NCI-H69 (cell line): ENCODE data around the gene PCDHGA6.

Experiments
- DNase-seq: peaks from one replicate; lab custom pipeline; 2025; lab: John Stamatoyannopoulos, UW

The PCDHGA6 gene

DNA sequence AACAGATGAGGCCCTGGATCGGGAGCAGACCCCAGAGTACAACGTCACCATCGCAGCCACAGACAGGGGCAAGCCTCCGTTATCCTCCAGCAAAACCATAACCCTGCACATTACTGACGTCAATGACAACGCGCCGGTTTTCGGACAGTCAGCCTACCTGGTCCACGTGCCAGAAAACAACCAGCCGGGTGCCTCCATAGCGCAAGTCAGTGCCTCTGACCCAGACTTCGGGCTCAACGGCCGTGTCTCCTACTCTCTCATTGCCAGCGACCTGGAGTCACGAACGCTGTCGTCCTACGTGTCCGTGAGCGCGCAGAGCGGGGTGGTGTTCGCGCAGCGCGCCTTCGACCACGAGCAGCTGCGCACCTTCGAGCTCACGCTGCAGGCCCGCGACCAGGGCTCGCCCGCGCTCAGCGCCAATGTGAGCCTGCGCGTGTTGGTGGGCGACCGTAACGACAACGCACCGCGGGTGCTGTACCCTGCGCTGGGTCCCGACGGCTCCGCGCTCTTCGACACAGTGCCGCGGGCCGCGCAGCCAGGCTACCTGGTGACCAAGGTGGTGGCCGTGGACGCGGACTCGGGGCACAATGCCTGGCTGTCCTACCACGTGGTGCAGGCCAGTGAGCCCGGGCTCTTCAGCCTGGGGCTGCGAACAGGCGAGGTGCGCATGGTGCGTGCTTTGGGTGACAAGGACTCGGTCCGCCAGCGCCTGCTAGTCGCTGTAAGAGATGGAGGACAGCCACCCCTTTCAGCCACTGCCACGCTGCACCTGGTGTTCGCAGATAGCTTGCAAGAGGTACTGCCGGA is 45.6 kb downstream of the PCDHGA6 start:
- no peak for DNase-seq

DNA sequence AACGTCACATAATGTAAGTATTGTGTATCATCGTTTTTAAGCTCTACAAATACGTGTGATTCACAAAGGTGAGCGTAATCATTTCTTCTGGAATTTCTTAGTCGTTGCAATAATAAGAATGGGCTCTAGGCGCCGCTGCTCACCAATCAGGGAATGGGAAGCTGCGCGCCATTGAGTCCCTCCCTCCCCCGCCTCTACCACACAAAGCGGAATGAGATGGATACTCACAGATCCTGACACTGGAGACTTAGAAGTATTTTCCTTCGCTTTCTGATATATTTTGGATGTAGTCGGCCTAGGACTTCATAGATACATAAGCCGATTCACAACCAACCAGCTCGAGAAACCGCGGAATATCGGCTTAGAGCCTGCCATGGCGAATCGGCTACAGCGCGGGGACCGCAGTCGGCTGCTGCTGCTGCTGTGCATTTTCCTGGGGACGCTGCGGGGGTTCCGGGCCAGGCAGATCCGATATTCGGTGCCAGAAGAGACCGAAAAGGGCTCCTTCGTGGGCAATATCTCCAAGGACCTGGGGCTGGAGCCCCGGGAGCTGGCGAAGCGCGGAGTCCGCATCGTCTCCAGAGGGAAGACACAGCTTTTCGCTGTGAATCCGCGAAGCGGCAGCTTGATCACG is 47.3 kb downstream of the PCDHGA6 start, which contains the start of gene PCDHGA11:
TSS of gene PCDHGA11 (plus strand) at position 197 of the 634 bp plus-strand sequence. CDS start at position 374, 177 bp downstream.
- peak; percentile 17 for DNase-seq

- DNase-seq: no peak
These were observed 47.8 kb downstream of the PCDHGA6 start for GRCh38 chr5:141421489-141421855.

DNA sequence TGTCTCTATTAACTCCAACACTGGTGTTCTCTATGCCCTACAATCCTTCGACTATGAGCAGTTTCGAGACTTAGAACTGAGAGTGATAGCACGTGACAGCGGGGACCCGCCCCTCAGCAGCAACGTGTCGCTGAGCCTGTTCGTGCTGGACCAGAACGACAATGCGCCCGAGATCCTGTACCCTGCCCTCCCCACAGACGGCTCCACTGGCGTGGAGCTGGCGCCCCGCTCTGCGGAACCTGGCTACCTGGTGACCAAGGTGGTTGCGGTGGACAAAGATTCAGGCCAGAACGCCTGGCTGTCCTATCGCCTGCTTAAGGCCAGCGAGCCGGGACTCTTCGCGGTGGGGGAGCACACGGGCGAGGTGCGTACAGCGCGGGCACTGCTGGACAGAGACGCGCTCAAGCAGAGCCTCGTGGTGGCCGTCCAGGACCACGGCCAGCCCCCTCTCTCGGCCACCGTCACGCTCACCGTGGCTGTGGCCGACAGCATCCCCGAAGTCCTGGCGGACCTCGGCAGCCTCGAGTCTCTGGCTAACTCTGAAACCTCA is 49.1 kb downstream of the PCDHGA6 start:
- no peak for DNase-seq

DNA sequence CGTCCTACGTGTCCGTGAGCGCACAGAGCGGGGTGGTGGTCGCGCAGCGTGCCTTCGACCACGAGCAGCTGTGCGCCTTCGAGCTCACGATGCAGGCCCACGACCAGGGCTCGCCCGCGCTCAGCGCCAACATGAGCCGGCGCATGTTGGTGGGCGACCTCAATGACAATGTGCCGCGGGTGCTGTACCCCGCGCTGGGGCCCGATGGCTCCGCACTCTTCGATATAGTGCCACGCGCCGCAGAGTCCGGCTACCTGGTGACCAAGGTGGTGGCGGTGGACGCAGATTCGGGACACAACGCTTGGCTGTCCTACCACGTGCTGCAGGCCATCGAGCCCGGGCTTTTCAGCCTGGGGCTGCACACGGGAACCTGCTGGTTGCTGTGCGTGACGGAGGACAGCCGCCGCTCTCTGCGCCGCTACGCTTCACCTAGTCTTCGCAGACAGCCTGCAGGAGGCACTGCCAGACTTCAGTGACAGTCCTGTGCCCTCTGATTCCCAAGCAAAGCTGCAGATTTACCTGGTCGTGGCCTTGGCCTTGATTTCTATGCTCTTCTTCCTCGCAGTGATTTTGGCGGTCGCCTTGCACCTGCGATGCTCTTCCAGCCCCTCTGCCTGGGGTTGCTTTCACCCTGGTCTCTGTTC is 54.2 kb downstream of the PCDHGA6 start:
- DNase-seq: no peak
